ENCODE results near the gene SCUBE1. TPM values are rescaled to one million over a fixed set of nuclear protein-coding genes. Genes with fewer than 3 reads are reported as not detected.

The SCUBE1 gene
- total and polyA plus RNA-seq, 4 donors, result 0.88 to 18.7 (median 3.5) TPM

- no peaks in the 10 kb centered on the region for H3K27me3 ChIP-seq (ENCODE audit: control insufficient read depth in 1 of 2, insufficient read depth in 2 of 2, low read length in 1 of 2)
- ATAC-seq (ENCODE audit: low FRiP score) (no peak), DNase-seq (no peak)
- H3K4me1 ChIP-seq (ENCODE audit: control insufficient read depth in 1 of 2, insufficient read depth in 2 of 2, low read length in 2 of 2), result no peaks in the 10 kb centered on the region
- intact Hi-C loops (cut with DNase I), result no loop called here
- 71 to 74% methylated on average over 16 to 18 of the region's 18 CpGs for WGBS, 2 donors
- no peaks in the 10 kb centered on the region for H3K9me3 ChIP-seq (ENCODE audit: control insufficient read depth, low read length)
- H3K4me3 ChIP-seq (ENCODE audit: low read length in 2 of 2), result no peak overlapping the region
- H3K36me3 ChIP-seq (ENCODE audit: control insufficient read depth in 1 of 2, insufficient read depth in 2 of 2, low read length in 1 of 2), result no peaks in the 10 kb centered on the region
- H3K27ac ChIP-seq (ENCODE audit: low read depth in 1 of 2, low read length in 2 of 2), result no peak overlapping the region
Measured at GRCh38 chr22:43304831-43305590, 38.2 kb downstream of the SCUBE1 start.

GRCh38 chr22:43303751-43304150 is 39.4 kb downstream of the SCUBE1 start:
- H3K36me3 ChIP-seq (ENCODE audit: control insufficient read depth in 1 of 2, insufficient read depth in 2 of 2, low read length in 1 of 2), result no peaks in the 10 kb centered on the region
- H3K27ac ChIP-seq (ENCODE audit: low read depth in 1 of 2, low read length in 2 of 2), result no peak overlapping the region
- intact Hi-C loops (cut with DNase I), result no loop called here
- no peak overlapping the region for H3K4me3 ChIP-seq (ENCODE audit: low read length in 2 of 2)
- no peaks in the 10 kb centered on the region for H3K4me1 ChIP-seq (ENCODE audit: control insufficient read depth in 1 of 2, insufficient read depth in 2 of 2, low read length in 2 of 2)
- no peak for ATAC-seq (ENCODE audit: low FRiP score)
- WGBS, 2 donors, result 97% methylated on average over 11 of the region's 11 CpGs
- DNase-seq, result no peak
- no peaks in the 10 kb centered on the region for H3K27me3 ChIP-seq (ENCODE audit: control insufficient read depth in 1 of 2, insufficient read depth in 2 of 2, low read length in 1 of 2)
- no peaks in the 10 kb centered on the region for H3K9me3 ChIP-seq (ENCODE audit: control insufficient read depth, low read length)

GRCh38 chr22:43303166-43303565 is 40.0 kb downstream of the SCUBE1 start:
- intact Hi-C loops (cut with DNase I), result no loop called here
- 94 to 96% methylated on average over 8 of the region's 8 CpGs for WGBS, 2 donors
- Histone ChIP-seq H3K4me3 (ENCODE audit: low read length in 2 of 2) (no peak overlapping the region), H3K27ac (ENCODE audit: low read depth in 1 of 2, low read length in 2 of 2) (no peak overlapping the region), H3K27me3 (ENCODE audit: control insufficient read depth in 1 of 2, insufficient read depth in 2 of 2, low read length in 1 of 2) (no peaks in the 10 kb centered on the region), H3K4me1 (ENCODE audit: control insufficient read depth in 1 of 2, insufficient read depth in 2 of 2, low read length in 2 of 2) (no peaks in the 10 kb centered on the region), H3K9me3 (ENCODE audit: control insufficient read depth, low read length) (no peaks in the 10 kb centered on the region), H3K36me3 (ENCODE audit: control insufficient read depth in 1 of 2, insufficient read depth in 2 of 2, low read length in 1 of 2) (no peaks in the 10 kb centered on the region)
- DNase-seq (no peak), ATAC-seq (ENCODE audit: low FRiP score) (no peak)

- no peak overlapping the region for H3K27ac ChIP-seq (ENCODE audit: low read depth in 1 of 2, low read length in 2 of 2)
- intact Hi-C loops (cut with DNase I), result no loop called here
- WGBS, 2 donors, result 89 to 92% methylated on average over 12 of the region's 12 CpGs
- no peaks in the 10 kb centered on the region for H3K27me3 ChIP-seq (ENCODE audit: control insufficient read depth in 1 of 2, insufficient read depth in 2 of 2, low read length in 1 of 2)
- H3K36me3 ChIP-seq (ENCODE audit: control insufficient read depth in 1 of 2, insufficient read depth in 2 of 2, low read length in 1 of 2), result no peaks in the 10 kb centered on the region
- H3K4me3 ChIP-seq (ENCODE audit: low read length in 2 of 2), result no peak overlapping the region
- DNase-seq (no peak), ATAC-seq (ENCODE audit: low FRiP score) (no peak)
- H3K9me3 ChIP-seq (ENCODE audit: control insufficient read depth, low read length), result no peaks in the 10 kb centered on the region
- no peaks in the 10 kb centered on the region for H3K4me1 ChIP-seq (ENCODE audit: control insufficient read depth in 1 of 2, insufficient read depth in 2 of 2, low read length in 2 of 2)
Measured at GRCh38 chr22:43302531-43303041, 40.6 kb downstream of the SCUBE1 start.

GRCh38 chr22:43301866-43302265 is 41.3 kb downstream of the SCUBE1 start:
- no peak overlapping the region for H3K4me3 ChIP-seq (ENCODE audit: low read length in 2 of 2)
- intact Hi-C loops (cut with DNase I), result no loop called here
- no peaks in the 10 kb centered on the region for H3K4me1 ChIP-seq (ENCODE audit: control insufficient read depth in 1 of 2, insufficient read depth in 2 of 2, low read length in 2 of 2)
- no peaks in the 10 kb centered on the region for H3K36me3 ChIP-seq (ENCODE audit: control insufficient read depth in 1 of 2, insufficient read depth in 2 of 2, low read length in 1 of 2)
- ATAC-seq (ENCODE audit: low FRiP score), result no peak
- DNase-seq, result no peak
- H3K9me3 ChIP-seq (ENCODE audit: control insufficient read depth, low read length), result no peaks in the 10 kb centered on the region
- no peaks in the 10 kb centered on the region for H3K27me3 ChIP-seq (ENCODE audit: control insufficient read depth in 1 of 2, insufficient read depth in 2 of 2, low read length in 1 of 2)
- no peak overlapping the region for H3K27ac ChIP-seq (ENCODE audit: low read depth in 1 of 2, low read length in 2 of 2)
- WGBS, 2 donors, result 87 to 88% methylated on average over 10 of the region's 10 CpGs

GRCh38 chr22:43300891-43301676 is 42.1 kb downstream of the SCUBE1 start:
- no peak overlapping the region for H3K4me3 ChIP-seq (ENCODE audit: low read length in 2 of 2)
- H3K4me1 ChIP-seq (ENCODE audit: control insufficient read depth in 1 of 2, insufficient read depth in 2 of 2, low read length in 2 of 2), result no peaks in the 10 kb centered on the region
- intact Hi-C loops (cut with DNase I), result no loop called here
- no peaks in the 10 kb centered on the region for H3K9me3 ChIP-seq (ENCODE audit: control insufficient read depth, low read length)
- ATAC-seq (ENCODE audit: low FRiP score) (no peak), DNase-seq (no peak)
- no peak overlapping the region for H3K27ac ChIP-seq (ENCODE audit: low read depth in 1 of 2, low read length in 2 of 2)
- H3K27me3 ChIP-seq (ENCODE audit: control insufficient read depth in 1 of 2, insufficient read depth in 2 of 2, low read length in 1 of 2), result no peaks in the 10 kb centered on the region
- 25 to 28% methylated on average over 20 to 21 of the region's 21 CpGs for WGBS, 2 donors
- no peaks in the 10 kb centered on the region for H3K36me3 ChIP-seq (ENCODE audit: control insufficient read depth in 1 of 2, insufficient read depth in 2 of 2, low read length in 1 of 2)

GRCh38 chr22:43299736-43300135 is 43.4 kb downstream of the SCUBE1 start:
- H3K4me3 ChIP-seq (ENCODE audit: low read length in 2 of 2), result no peak overlapping the region
- intact Hi-C loops (cut with DNase I), result no loop called here
- DNase-seq (no peak), ATAC-seq (ENCODE audit: low FRiP score) (no peak)
- no peaks in the 10 kb centered on the region for H3K9me3 ChIP-seq (ENCODE audit: control insufficient read depth, low read length)
- H3K36me3 ChIP-seq (ENCODE audit: control insufficient read depth in 1 of 2, insufficient read depth in 2 of 2, low read length in 1 of 2), result no peaks in the 10 kb centered on the region
- no peaks in the 10 kb centered on the region for H3K4me1 ChIP-seq (ENCODE audit: control insufficient read depth in 1 of 2, insufficient read depth in 2 of 2, low read length in 2 of 2)
- no peak overlapping the region for H3K27ac ChIP-seq (ENCODE audit: low read depth in 1 of 2, low read length in 2 of 2)
- WGBS, 2 donors, result 96 to 97% methylated on average over 12 of the region's 12 CpGs
- no peaks in the 10 kb centered on the region for H3K27me3 ChIP-seq (ENCODE audit: control insufficient read depth in 1 of 2, insufficient read depth in 2 of 2, low read length in 1 of 2)

- H3K27ac ChIP-seq (ENCODE audit: low read depth in 1 of 2, low read length in 2 of 2), result peak overlapping the region in 1 of 2 donors; percentile 25
- DNase-seq (peak in 1 of 2 donors; percentile 44), ATAC-seq (ENCODE audit: low FRiP score) (peak; percentile 12)
- WGBS, 2 donors, result 64 to 69% methylated on average over 18 of the region's 18 CpGs
- H3K4me1 ChIP-seq (ENCODE audit: control insufficient read depth in 1 of 2, insufficient read depth in 2 of 2, low read length in 2 of 2), result no peaks in the 10 kb centered on the region
- H3K27me3 ChIP-seq (ENCODE audit: control insufficient read depth in 1 of 2, insufficient read depth in 2 of 2, low read length in 1 of 2), result no peaks in the 10 kb centered on the region
- no peak overlapping the region for H3K4me3 ChIP-seq (ENCODE audit: low read length in 2 of 2)
- intact Hi-C loops (cut with DNase I), result no loop called here
- no peaks in the 10 kb centered on the region for H3K9me3 ChIP-seq (ENCODE audit: control insufficient read depth, low read length)
- no peaks in the 10 kb centered on the region for H3K36me3 ChIP-seq (ENCODE audit: control insufficient read depth in 1 of 2, insufficient read depth in 2 of 2, low read length in 1 of 2)
Measured at GRCh38 chr22:43298062-43298801, 44.9 kb downstream of the SCUBE1 start.

All from aorta (tissue), 5 donors.